Psoas muscle (tissue), 8 donors: ENCODE results near the gene NR3C1. TPM values are rescaled to one million over a fixed set of nuclear protein-coding genes. Genes with fewer than 3 reads are reported as not detected.
A peak's percentile ranks its signal among the peaks of the same experiment; 100 is the strongest.

Experiments used
- ATAC-seq, 4 donors: fragments of 200-7000 bp; cut with Tn5 transposase; one replicate each; pipeline ENCODE4 v1.9.1; 2020; ENCODE audit warnings: moderate library complexity in 3 of 4, mild to moderate bottlenecking in 2 of 4
- DNase-seq, 2 donors: peaks; one replicate each; pipeline ENCODE4 v3.0.0-alpha.2; 2020
- H3K27ac ChIP-seq: fragments of 200-600 bp; one replicate; pipeline ENCODE4 v1.8.0; 2022
- H3K27me3 ChIP-seq, 3 donors: fragments of 200-600 bp in 1 of 3; one replicate each; pipeline versions ENCODE4 v1.6.1 to v1.8.0; 2013 to 2022; ENCODE audit warnings: low read length in 2 of 3, mild to moderate bottlenecking in 2 of 3, moderate library complexity in 1 of 3; ENCODE audit not compliant: insufficient read depth in 3 of 3
- H3K36me3 ChIP-seq, 2 donors: fragments of 200-600 bp in 1 of 2; one replicate each; pipeline versions ENCODE4 v1.6.1 to v1.8.0; 2013 to 2022; ENCODE audit warnings: low read depth in 1 of 2, mild to moderate bottlenecking in 1 of 2, moderate library complexity in 1 of 2; ENCODE audit not compliant: insufficient read depth in 1 of 2
- H3K4me1 ChIP-seq: fragments of 200-600 bp; one replicate; pipeline ENCODE4 v1.8.0; 2022
- H3K4me3 ChIP-seq: fragments of 200-600 bp; one replicate; pipeline ENCODE4 v1.8.0; 2022; ENCODE audit warnings: mild to moderate bottlenecking
- H3K9me3 ChIP-seq: fragments of 200-600 bp; one replicate; pipeline ENCODE4 v1.8.0; 2022
- WGBS, 3 donors: extraction: QIAGEN DNeasy Blood & Tissue Kit; methylation state at CpG; one replicate each; pipeline versions ENCODE4 v1.1.6 to v1.1.7; 2013; 5-methylcytosine and 5-hydroxymethylcytosine counted together
- intact Hi-C, 2 donors: fragments of 100-400 bp; cut with DNase I; formaldehyde crosslinking; loops; one replicate each; pipeline versions ENCODE4 v1.11.0 to v1.14.2; 2022
- polyA plus RNA-seq, 3 donors: library from polyadenylated mRNA; stranded (reverse); fragments of 200-250 nt; gene quantifications; one replicate each; pipeline ENCODE4 v1.2.3, GENCODE V29; 2013
- total RNA-seq, 4 donors: library from RNA; stranded (reverse); fragmentation: NEBNext Ultra II Directional in 2 of 4; extraction: Animal tissue kit (Norgen Biotek cat#: 25700) in 2 of 4; gene quantifications; one replicate each; pipeline versions ENCODE4 v1.2.1 to v1.2.4, GENCODE V29; 2021 to 2023
- TF ChIP-seq, protein P1 (sequence below): fragments of 200-600 bp; IDR thresholded peaks from one replicate; pipeline ENCODE4 v1.8.0; 2022; ENCODE audit warnings: antibody characterized with exemption
- donor health status: healthy with polysubstance abuse.
- donor health status: DM: no; HTN: no; CAD: no; lungs with moderate emphysema.
- donor health status: Bipolar disorder and iron deficiency.
- donor health status: healthy.
- donor health status: DM: yes; HTN: yes; CAD: no.
- donor health status: DM: no; HTN: no; CAD: no.
- donor health status: DM: no; HTN: no; CAD: no.
- donor health status: DM: yes; HTN: yes; CAD: no.

Gene NR3C1
- total and polyA plus RNA-seq, 7 donors = 16.5 to 89.7 (median 55.8) TPM

GRCh38 chr5:143313298-143313852 lies 90.1 kb downstream of the NR3C1 start:
- peaks cover 61% of the 10 kb centered on the region for H3K4me1 ChIP-seq
- no peaks in the 10 kb centered on the region for H3K9me3 ChIP-seq
- TF ChIP-seq, protein P1, sequence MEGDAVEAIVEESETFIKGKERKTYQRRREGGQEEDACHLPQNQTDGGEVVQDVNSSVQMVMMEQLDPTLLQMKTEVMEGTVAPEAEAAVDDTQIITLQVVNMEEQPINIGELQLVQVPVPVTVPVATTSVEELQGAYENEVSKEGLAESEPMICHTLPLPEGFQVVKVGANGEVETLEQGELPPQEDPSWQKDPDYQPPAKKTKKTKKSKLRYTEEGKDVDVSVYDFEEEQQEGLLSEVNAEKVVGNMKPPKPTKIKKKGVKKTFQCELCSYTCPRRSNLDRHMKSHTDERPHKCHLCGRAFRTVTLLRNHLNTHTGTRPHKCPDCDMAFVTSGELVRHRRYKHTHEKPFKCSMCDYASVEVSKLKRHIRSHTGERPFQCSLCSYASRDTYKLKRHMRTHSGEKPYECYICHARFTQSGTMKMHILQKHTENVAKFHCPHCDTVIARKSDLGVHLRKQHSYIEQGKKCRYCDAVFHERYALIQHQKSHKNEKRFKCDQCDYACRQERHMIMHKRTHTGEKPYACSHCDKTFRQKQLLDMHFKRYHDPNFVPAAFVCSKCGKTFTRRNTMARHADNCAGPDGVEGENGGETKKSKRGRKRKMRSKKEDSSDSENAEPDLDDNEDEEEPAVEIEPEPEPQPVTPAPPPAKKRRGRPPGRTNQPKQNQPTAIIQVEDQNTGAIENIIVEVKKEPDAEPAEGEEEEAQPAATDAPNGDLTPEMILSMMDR = no peak
- DNase-seq = no peak
- H3K4me3 ChIP-seq = no peak overlapping the region
- no peaks in the 10 kb centered on the region for H3K27me3 ChIP-seq
- no peak for ATAC-seq
- H3K36me3 ChIP-seq = peaks cover 8 to 49% of the 10 kb centered on the region in 2 donors
- WGBS, 3 donors = 59 to 68% (median 67%) methylated on average over 1 of the region's 1 CpG
- H3K27ac ChIP-seq = peak overlapping the region; percentile 86
- intact Hi-C loops = loop anchor here in 1 of 2 donors (10.0 kb wide), 1 partner anchor 61 kb away; no protein-coding TSS in a partner anchor

GRCh38 chr5:143312822-143313221 lies 90.7 kb downstream of the NR3C1 start:
- H3K27ac ChIP-seq = peak overlapping the region; percentile 86
- TF ChIP-seq, protein P1 = no peak
- peaks cover 8 to 54% of the 10 kb centered on the region in 2 donors for H3K36me3 ChIP-seq
- 97 to 99% (median 97%) methylated on average over 2 of the region's 2 CpGs for WGBS, 3 donors
- no peak for ATAC-seq
- no peaks in the 10 kb centered on the region for H3K9me3 ChIP-seq
- H3K4me1 ChIP-seq = peaks cover 56% of the 10 kb centered on the region
- DNase-seq = no peak
- H3K27me3 ChIP-seq = no peaks in the 10 kb centered on the region
- intact Hi-C loops = loop anchor here in 1 of 2 donors (10.0 kb wide), 1 partner anchor 62 kb away; no protein-coding TSS in a partner anchor
- no peak overlapping the region for H3K4me3 ChIP-seq

- Histone ChIP-seq H3K36me3 (peaks cover 8 to 61% of the 10 kb centered on the region in 2 donors), H3K27ac (peak overlapping the region; percentile 54), H3K9me3 (no peaks in the 10 kb centered on the region), H3K4me3 (no peak overlapping the region), H3K4me1 (peaks cover 48% of the 10 kb centered on the region), H3K27me3 (no peaks in the 10 kb centered on the region)
- ATAC-seq = no peak
- 91 to 97% (median 93%) methylated on average over 1 of the region's 1 CpG for WGBS, 3 donors
- no peak for DNase-seq
- TF ChIP-seq, protein P1 = no peak
- intact Hi-C loops = loop anchor here in 1 of 2 donors (10.0 kb wide), 1 partner anchor 63 kb away; no protein-coding TSS in a partner anchor
Observed at GRCh38 chr5:143311955-143312354, 91.5 kb downstream of the NR3C1 start.

GRCh38 chr5:143311428-143311827 lies 92.1 kb downstream of the NR3C1 start:
- no peak overlapping the region for H3K4me3 ChIP-seq
- peaks cover 8 to 61% of the 10 kb centered on the region in 2 donors for H3K36me3 ChIP-seq
- intact Hi-C loops = loop anchor here in 1 of 2 donors (10.0 kb wide), 1 partner anchor 63 kb away; no protein-coding TSS in a partner anchor
- peak overlapping the region; percentile 54 for H3K27ac ChIP-seq
- H3K27me3 ChIP-seq = no peaks in the 10 kb centered on the region
- H3K4me1 ChIP-seq = peaks cover 45% of the 10 kb centered on the region
- 69 to 74% (median 70%) methylated on average over 5 of the region's 5 CpGs for WGBS, 3 donors
- no peaks in the 10 kb centered on the region for H3K9me3 ChIP-seq
- ATAC-seq (peak; percentile 59 to 80 (median 72)), DNase-seq (no peak)
- TF ChIP-seq, protein P1 = no peak
